ENCODE data around the gene ADGRL2.

ADGRL2 gene

DNA sequence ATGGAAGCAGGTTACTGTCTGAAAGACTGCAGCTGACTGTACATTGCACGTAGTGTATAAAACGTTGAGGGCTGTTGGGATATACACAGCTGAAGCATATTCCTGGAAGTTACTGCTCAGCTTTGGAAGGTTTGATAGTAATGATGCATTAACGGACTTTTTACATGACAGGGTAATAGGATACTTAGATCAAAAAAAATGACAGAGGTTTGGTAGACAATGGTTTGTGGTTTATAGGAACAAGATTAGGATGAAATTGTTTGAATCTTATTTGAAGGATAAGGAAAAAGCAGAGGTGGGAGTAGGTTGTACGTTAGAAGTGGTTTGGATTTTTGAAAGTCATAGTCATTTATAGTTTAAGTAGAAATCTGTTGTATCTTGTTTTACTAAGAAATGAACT is 33.0 kb downstream of the ADGRL2 start:
- no peak overlapping the region for H3K4me2 ChIP-seq (ENCODE audit: low read depth, low read length)
- TF ChIP-seq EZH2 (optimal IDR thresholded peaks at IDR 0.05; ENCODE audit: low read depth, low read length) (no peak), EZH2phosphoT487 (IDR thresholded peaks at IDR 0.05; ENCODE audit: low read length) (no peak)
- TF ChIP-seq, protein P1, sequence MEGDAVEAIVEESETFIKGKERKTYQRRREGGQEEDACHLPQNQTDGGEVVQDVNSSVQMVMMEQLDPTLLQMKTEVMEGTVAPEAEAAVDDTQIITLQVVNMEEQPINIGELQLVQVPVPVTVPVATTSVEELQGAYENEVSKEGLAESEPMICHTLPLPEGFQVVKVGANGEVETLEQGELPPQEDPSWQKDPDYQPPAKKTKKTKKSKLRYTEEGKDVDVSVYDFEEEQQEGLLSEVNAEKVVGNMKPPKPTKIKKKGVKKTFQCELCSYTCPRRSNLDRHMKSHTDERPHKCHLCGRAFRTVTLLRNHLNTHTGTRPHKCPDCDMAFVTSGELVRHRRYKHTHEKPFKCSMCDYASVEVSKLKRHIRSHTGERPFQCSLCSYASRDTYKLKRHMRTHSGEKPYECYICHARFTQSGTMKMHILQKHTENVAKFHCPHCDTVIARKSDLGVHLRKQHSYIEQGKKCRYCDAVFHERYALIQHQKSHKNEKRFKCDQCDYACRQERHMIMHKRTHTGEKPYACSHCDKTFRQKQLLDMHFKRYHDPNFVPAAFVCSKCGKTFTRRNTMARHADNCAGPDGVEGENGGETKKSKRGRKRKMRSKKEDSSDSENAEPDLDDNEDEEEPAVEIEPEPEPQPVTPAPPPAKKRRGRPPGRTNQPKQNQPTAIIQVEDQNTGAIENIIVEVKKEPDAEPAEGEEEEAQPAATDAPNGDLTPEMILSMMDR (IDR thresholded peaks at IDR 0.05; ENCODE audit: low read length) = no peak
- no peaks in the 10 kb centered on the region for H3K9me2 ChIP-seq (replicated peaks; ENCODE audit: insufficient read depth, low read length)
- no peaks in the 10 kb centered on the region for H4K20me1 ChIP-seq (ENCODE audit: insufficient read depth, low read length)
- no peaks in the 10 kb centered on the region for H3K4me1 ChIP-seq (ENCODE audit: low read length)
- H3F3A ChIP-seq (ENCODE audit: insufficient read depth, low read length) = no peaks in the 10 kb centered on the region
- H3K4me3 ChIP-seq (ENCODE audit: low read length) = no peak overlapping the region
- H3K9me3 ChIP-seq (replicated peaks; ENCODE audit: insufficient read depth, low read length) = no peaks in the 10 kb centered on the region
- no peak for DNase-seq
- H3K27me3 ChIP-seq (replicated peaks; ENCODE audit: insufficient read depth, low read length) = no peaks in the 10 kb centered on the region
- H3K27ac ChIP-seq (ENCODE audit: low read length) = no peak overlapping the region
- no peaks in the 10 kb centered on the region for H3K79me2 ChIP-seq (ENCODE audit: low read length)
- no peaks in the 10 kb centered on the region for H3K36me3 ChIP-seq (replicated peaks; ENCODE audit: insufficient read depth, low read length)
- no peak overlapping the region for H3K9ac ChIP-seq (ENCODE audit: low read length)
- no peak overlapping the region for H2AFZ ChIP-seq (ENCODE audit: low read length)

DNA sequence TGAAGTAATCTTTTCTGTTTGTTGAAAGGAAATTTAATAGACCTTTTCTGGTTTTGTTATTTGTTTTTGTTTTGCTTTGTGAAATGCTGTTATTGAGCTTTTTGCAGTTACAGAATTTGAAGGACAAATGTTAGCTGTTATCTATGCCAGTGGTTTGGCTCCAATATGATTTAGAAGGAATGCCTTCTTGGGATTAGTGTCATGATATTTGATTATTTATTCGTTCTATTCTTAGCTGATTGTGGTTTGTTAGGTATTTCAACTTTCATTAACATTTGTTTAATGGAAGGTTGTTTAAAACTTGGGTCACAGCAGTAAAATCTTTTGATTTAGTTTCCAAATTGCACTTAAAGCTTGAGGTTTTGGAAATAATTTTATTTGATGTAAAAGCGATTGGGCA is 33.5 kb downstream of the ADGRL2 start:
- no peak for DNase-seq

DNA sequence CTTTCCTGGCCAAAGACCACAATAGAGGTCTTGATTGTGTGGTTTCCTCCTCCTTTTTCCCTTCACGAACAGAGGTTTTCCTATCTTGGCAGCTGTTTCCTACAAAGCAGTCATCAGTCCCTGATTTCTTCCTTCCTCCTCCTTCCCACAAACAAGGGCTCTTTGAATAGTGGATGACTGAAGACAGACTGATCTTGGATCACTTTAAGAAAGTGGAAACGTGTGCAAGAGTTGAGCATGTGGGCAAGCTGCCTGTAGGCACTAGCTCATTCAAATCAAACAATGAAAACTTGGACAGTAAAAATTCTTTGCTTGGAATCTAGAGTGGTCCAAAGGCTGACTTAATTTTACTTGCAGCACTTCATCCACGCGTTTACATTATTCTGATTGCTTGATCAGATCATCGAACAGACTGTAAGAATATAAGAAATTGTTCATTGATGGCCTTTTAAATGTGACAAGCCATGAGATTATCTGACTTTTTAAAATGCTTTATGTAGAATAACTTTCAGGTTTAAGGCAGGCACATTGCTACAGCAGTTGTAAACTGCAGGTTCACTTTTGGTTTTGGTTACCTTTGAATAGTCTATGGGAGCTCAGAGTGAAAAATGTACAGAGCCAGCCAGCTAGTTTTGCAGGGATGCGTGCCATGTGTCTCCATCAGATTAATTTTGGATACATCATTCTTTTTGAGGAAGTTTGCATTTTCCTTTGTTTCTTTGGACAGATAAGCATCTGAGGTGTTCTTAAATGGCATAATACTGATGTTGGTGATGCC is 34.4 kb downstream of the ADGRL2 start:
- Histone ChIP-seq H3K27ac (ENCODE audit: low read length) (no peak overlapping the region), H3K9ac (ENCODE audit: low read length) (no peak overlapping the region)

More for the DNA sequence above, 33.5 kb downstream of the ADGRL2 start:
- TF ChIP-seq EZH2phosphoT487 (IDR thresholded peaks at IDR 0.05; ENCODE audit: low read length) (no peak), EZH2 (optimal IDR thresholded peaks at IDR 0.05; ENCODE audit: low read depth, low read length) (no peak)
- TF ChIP-seq, protein P1 (IDR thresholded peaks at IDR 0.05; ENCODE audit: low read length) = no peak
- H3K4me3 ChIP-seq (ENCODE audit: low read length) = no peak overlapping the region
- no peaks in the 10 kb centered on the region for H3K9me3 ChIP-seq (replicated peaks; ENCODE audit: insufficient read depth, low read length)
- no peaks in the 10 kb centered on the region for H3K9me2 ChIP-seq (replicated peaks; ENCODE audit: insufficient read depth, low read length)
- H3K36me3 ChIP-seq (replicated peaks; ENCODE audit: insufficient read depth, low read length) = no peaks in the 10 kb centered on the region
- H3K4me1 ChIP-seq (ENCODE audit: low read length) = no peaks in the 10 kb centered on the region
- H3F3A ChIP-seq (ENCODE audit: insufficient read depth, low read length) = no peaks in the 10 kb centered on the region
- H3K4me2 ChIP-seq (ENCODE audit: low read depth, low read length) = no peak overlapping the region
- H3K27ac ChIP-seq (ENCODE audit: low read length) = no peak overlapping the region
- H3K79me2 ChIP-seq (ENCODE audit: low read length) = no peaks in the 10 kb centered on the region
- H4K20me1 ChIP-seq (ENCODE audit: insufficient read depth, low read length) = no peaks in the 10 kb centered on the region
- no peak overlapping the region for H3K9ac ChIP-seq (ENCODE audit: low read length)
- H2AFZ ChIP-seq (ENCODE audit: low read length) = no peak overlapping the region
- H3K27me3 ChIP-seq (replicated peaks; ENCODE audit: insufficient read depth, low read length) = no peaks in the 10 kb centered on the region

More for the DNA sequence above, 34.4 kb downstream of the ADGRL2 start:
- Histone ChIP-seq H3K4me2 (ENCODE audit: low read depth, low read length) (no peak overlapping the region), H3K4me3 (ENCODE audit: low read length) (no peak overlapping the region), H3F3A (ENCODE audit: insufficient read depth, low read length) (no peaks in the 10 kb centered on the region), H3K4me1 (ENCODE audit: low read length) (no peaks in the 10 kb centered on the region), H3K27me3 (replicated peaks; ENCODE audit: insufficient read depth, low read length) (no peaks in the 10 kb centered on the region), H3K9me3 (replicated peaks; ENCODE audit: insufficient read depth, low read length) (no peaks in the 10 kb centered on the region), H3K79me2 (ENCODE audit: low read length) (no peaks in the 10 kb centered on the region), H3K9me2 (replicated peaks; ENCODE audit: insufficient read depth, low read length) (no peaks in the 10 kb centered on the region), H2AFZ (ENCODE audit: low read length) (no peak overlapping the region), H3K36me3 (replicated peaks; ENCODE audit: insufficient read depth, low read length) (no peaks in the 10 kb centered on the region), H4K20me1 (ENCODE audit: insufficient read depth, low read length) (no peaks in the 10 kb centered on the region)
- peak; percentile 18 for DNase-seq
- TF ChIP-seq EZH2 (optimal IDR thresholded peaks at IDR 0.05; ENCODE audit: low read depth, low read length) = no peak
- TF ChIP-seq, protein P1 (IDR thresholded peaks at IDR 0.05; ENCODE audit: low read length) = no peak
- no peak for TF ChIP-seq EZH2phosphoT487 (IDR thresholded peaks at IDR 0.05; ENCODE audit: low read length)

Data from MM.1S (cell line).